ENCODE measurements around the gene SRCAP. TPM values are rescaled to one million over a fixed set of nuclear protein-coding genes. Genes with fewer than 3 reads are reported as not detected.

Gene SRCAP
- total RNA-seq (10 to 100 TPM; 21.3 to 39.6 (median 27.4) TPM), polyA plus RNA-seq (10 to 100 TPM in 1 of 2 donors, 1 to 10 TPM in 1; 7.5 to 34.0 TPM)

- ATAC-seq = peak; percentile 61 to 76 (median 72)
- WGBS, 2 donors = 1% methylated on average over 50 to 57 of the region's 57 CpGs
- Histone ChIP-seq H3K36me3 (peaks cover 3 to 37% (median 23%) of the 10 kb centered on the region in 3 donors), H3K4me3 (peak within 1 kb of the TSS; percentile 88 to 100 (median 95)), H3K27me3 (no peaks in the 10 kb centered on the region), H3K9me3 (no peaks in the 10 kb centered on the region), H3K4me1 (peaks cover 7 to 13% (median 8%) of the 10 kb centered on the region in 3 donors), H3K27ac (peak within 1 kb of the TSS; percentile 98 to 100 (median 100))
- intact Hi-C loops (cut with DNase I) = no loop called here
- no peak for FAIRE-seq
- no peak for TF ChIP-seq CTCF (IDR thresholded peaks at IDR 0.05)
- DNase-seq = peak; percentile 77 to 91 (median 88)
These were observed at the start of gene SRCAP for GRCh38 chr16:30698816-30699614. SRCAP (plus strand) TSS chr16:30699171; CDS start chr16:30700825, 1,654 bp downstream.

GRCh38 chr16:30649725-30650368, 49.1 kb upstream of the SRCAP start:
- peaks cover 0 to 11% (median 9%) of the 10 kb centered on the region in 3 donors for H3K36me3 ChIP-seq
- H3K4me3 ChIP-seq = peak overlapping the region; percentile 11 to 81 (median 40)
- FAIRE-seq = no peak
- H3K4me1 ChIP-seq = peaks cover 6 to 10% (median 9%) of the 10 kb centered on the region in 3 donors
- WGBS, 2 donors = 39 to 49% methylated on average over 22 of the region's 22 CpGs
- H3K27me3 ChIP-seq = no peaks in the 10 kb centered on the region
- intact Hi-C loops (cut with DNase I) = no loop called here
- H3K9me3 ChIP-seq = no peaks in the 10 kb centered on the region
- H3K27ac ChIP-seq = peak overlapping the region; percentile 55 to 94 (median 88)
- TF ChIP-seq CTCF (IDR thresholded peaks at IDR 0.05) = no peak
- ATAC-seq = peak in 1 of 4 donors; percentile 0
- peak in 2 of 6 donors; percentile 67 to 80 for DNase-seq

- intact Hi-C loops (cut with DNase I) = no loop called here
- H3K27me3 ChIP-seq = no peaks in the 10 kb centered on the region
- peak within 1 kb of the TSS; percentile 88 to 94 (median 91) for H3K27ac ChIP-seq
- TF ChIP-seq CTCF (IDR thresholded peaks at IDR 0.05) = peak in 3 of 4 donors; percentile 8 to 43 (median 26)
- peak within 1 kb of the TSS; percentile 64 to 96 (median 84) for H3K4me3 ChIP-seq
- FAIRE-seq (peak; percentile 98), ATAC-seq (peak; percentile 86 to 93 (median 89)), DNase-seq (peak; percentile 96 to 100 (median 99))
- peaks cover 6 to 10% (median 9%) of the 10 kb centered on the region in 3 donors for H3K4me1 ChIP-seq
- H3K9me3 ChIP-seq = no peaks in the 10 kb centered on the region
- peaks cover 0 to 18% (median 9%) of the 10 kb centered on the region in 3 donors for H3K36me3 ChIP-seq
- WGBS, 2 donors = 1% methylated on average over 53 of the region's 53 CpGs
These were observed 48.4 kb upstream of the SRCAP start, which contains the start of gene PRR14 for GRCh38 chr16:30650369-30651123. PRR14 (plus strand) TSS chr16:30650960; CDS start chr16:30651646, 686 bp downstream.

GRCh38 chr16:30651124-30652004, 47.6 kb upstream of the SRCAP start:
- Histone ChIP-seq H3K4me3 (peak overlapping the region; percentile 64 to 96 (median 84)), H3K9me3 (no peaks in the 10 kb centered on the region), H3K27ac (peak overlapping the region; percentile 88 to 94 (median 91)), H3K36me3 (peaks cover 0 to 26% (median 9%) of the 10 kb centered on the region in 3 donors), H3K4me1 (peaks cover 6 to 10% (median 9%) of the 10 kb centered on the region in 3 donors), H3K27me3 (no peaks in the 10 kb centered on the region)
- ATAC-seq = peak; percentile 73 to 83 (median 78)
- DNase-seq = peak; percentile 65 to 90 (median 78)
- intact Hi-C loops (cut with DNase I) = no loop called here
- FAIRE-seq = no peak
- WGBS, 2 donors = 0 to 1% methylated on average over 49 to 71 of the region's 71 CpGs
- TF ChIP-seq CTCF (IDR thresholded peaks at IDR 0.05) = peak; percentile 29 to 60 (median 42)

All from pancreas (tissue), 10 donors.